HG02885 (cell line): Measurements from ENCODE around the gene CHST11.
A peak's percentile ranks its signal among the peaks of the same experiment; 100 is the strongest.

Experiments
- ATAC-seq: cut with Tn5 transposase; IDR thresholded peaks from one replicate; pipeline ENCODE4 v1.9.1; 2021; ENCODE audit warnings: mild to moderate bottlenecking; ENCODE audit not compliant: unreplicated experiment, poor library complexity

The CHST11 gene

DNA sequence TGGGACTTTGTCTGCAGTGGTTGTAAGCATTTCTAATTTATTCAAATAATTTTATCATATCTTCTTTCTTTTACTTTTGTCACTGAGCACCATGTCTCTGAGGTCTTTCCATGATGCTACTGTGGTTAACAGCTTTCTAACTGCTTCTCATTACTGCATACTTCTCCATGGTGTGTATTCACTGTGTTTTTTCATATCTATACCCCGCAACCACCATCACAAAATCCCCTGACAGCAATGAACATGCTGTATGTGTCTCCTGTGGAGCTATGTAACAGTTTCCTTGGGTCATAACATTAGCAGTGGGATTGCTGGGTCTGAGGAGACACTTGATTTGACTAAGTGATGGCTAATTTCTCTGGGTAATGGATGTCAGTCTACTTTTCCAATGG is 29.2 kb upstream of the CHST11 start:
- ATAC-seq: no peak

DNA sequence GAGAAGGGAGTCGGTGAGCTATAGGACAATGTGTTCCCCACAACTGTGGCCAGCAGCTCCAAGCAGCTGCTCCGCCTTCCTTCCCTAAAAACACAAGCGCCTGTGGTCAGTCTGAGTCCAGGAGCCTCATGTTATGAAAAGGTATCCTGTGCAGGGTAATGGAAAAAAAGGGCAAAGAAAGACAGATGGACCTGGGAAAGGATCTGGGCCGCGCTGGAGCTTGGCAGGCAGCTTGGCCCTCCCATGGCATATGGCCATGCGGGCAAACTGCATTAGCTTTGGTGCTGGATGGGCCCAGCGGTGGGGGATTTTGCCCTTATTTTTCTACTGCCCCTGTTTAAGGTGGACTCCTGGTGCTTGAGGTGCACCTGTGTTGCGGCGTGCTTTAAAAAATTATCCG is 23.7 kb upstream of the CHST11 start:
- ATAC-seq: no peak

DNA sequence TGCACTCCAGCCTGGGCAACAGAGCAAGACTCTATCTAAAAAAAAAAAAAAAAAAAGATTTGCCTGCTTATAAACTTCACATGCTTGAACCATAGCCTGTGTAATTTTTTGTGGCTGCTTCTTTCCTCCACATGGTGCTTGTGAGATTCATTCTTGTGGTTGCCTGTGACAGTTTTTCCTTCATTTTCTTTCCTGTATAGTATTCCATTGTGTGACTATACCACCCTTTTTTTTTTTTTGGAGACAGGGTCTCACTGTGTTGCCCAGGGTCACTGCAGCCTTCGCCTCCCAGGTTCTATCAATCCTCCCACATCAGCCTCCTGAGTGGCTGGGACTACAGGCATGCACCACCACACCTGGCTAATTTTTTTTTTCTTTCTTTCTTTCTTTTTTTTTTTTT is 22.6 kb upstream of the CHST11 start:
- ATAC-seq: no peak

DNA sequence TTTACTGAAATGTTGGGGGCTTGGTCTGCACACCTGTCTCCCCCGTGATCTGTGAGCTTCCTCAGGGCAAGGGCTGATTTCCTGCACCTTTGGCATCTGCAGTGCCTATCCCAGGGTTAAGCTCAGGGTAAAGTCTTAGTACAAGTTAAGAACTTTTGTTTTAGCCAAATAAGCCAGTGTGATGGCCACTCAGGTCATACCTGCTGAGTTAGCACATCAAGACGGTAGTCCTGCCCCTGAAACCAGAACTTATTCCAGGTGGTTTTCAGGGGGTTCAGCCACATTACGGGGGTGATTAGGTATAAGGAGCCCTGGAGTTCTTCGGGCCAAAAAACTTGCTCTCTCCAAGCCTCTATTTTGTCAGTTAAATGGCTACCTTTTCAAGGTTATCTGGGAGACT is 21.6 kb upstream of the CHST11 start:
- ATAC-seq: no peak

DNA sequence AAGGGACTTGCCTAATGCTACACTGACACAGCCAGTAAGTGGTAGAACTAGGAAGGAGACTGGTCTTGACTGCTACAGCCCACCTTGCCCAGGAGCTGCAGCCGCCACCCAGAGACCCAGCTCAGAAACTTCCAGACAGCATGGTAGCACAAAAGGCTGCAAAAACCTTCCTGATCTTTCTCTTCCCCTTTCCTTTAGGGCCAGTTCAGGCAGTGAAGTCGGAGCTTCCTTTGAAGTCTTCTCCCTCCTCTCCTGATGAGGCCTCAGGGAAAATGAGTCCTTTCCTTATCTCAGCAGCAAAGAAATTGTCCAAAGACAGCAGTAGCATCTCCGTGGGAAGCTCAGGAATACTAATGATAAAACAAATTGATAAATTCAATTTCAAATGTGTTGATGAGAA is 21.0 kb upstream of the CHST11 start:
- no peak for ATAC-seq

DNA sequence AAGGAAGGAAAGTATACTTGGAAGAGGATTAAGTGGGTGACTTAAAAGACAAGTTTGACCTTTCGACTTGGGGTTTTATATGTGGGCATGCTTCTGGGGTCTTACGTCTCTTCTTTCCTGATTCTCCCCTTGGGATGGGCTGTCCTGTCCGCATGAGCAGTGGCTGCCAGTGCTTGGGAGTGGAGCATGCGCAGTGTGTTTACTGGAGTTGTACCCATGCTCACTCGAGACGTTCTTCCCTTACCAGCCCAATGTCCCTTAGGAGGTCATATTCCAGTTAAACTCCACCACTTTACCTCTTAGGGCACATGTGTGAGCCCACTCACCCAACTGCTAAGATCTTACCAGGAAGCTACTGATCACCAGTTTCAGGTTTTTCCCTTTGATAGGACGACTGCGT is 20.0 kb upstream of the CHST11 start:
- ATAC-seq: no peak

DNA sequence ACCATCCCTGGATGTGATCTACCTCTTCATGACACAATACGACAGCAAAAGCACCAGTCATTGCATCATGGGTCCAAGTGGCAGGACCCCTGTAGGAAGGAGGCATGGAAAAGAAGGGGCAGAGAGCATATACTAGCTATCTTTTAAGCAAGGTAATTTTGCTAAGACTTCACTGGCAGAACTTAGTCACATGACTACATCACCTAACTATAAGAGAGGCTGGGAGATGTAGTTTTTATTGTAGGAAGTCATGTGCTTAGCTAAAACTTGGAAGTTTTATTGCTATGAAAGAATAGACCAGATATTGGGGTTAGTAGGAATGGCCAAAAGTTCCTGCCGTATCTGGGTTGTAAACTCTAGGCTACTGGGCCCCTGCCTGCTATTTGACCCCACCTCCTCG is 18.6 kb upstream of the CHST11 start:
- ATAC-seq: no peak

DNA sequence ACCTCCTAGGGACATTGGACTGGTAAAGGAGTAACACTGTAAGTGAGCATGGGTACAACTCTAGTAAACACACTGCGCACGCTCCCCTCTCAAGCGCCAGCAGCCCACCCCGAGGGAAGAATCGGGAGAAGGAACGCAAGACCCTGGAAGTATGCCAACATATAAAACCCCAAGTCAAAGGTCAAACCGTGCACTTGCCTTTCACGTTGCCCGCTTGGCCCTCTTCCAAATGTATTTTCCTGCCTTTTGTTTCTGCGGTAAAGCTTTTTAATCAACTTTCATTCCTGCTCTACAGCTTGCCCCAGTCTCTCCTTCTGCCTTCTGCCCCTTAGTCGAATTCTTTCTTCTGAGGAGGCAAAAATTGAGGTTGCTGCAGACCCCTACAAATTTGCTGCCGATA is 17.6 kb upstream of the CHST11 start:
- ATAC-seq: no peak

DNA sequence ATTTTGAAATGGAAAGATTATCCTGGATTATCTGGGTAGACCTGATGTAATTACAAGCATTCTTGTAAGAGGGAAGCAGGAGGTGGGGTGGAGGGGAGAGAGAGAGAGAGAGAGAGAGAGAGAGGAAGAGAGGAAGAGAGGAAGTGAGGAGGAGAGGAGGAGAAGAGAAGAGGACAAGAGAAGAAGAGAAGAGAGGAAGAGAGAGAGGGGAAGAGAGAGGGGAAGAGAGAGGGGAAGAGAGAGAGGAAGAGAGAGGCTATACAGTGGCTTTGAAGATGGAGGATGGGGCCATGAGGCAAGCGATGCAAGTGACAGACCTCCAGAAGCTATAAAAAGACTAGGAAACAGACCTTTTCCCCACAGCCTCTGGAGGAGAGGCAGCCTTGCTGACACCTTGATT is 13.7 kb upstream of the CHST11 start:
- ATAC-seq: no peak

DNA sequence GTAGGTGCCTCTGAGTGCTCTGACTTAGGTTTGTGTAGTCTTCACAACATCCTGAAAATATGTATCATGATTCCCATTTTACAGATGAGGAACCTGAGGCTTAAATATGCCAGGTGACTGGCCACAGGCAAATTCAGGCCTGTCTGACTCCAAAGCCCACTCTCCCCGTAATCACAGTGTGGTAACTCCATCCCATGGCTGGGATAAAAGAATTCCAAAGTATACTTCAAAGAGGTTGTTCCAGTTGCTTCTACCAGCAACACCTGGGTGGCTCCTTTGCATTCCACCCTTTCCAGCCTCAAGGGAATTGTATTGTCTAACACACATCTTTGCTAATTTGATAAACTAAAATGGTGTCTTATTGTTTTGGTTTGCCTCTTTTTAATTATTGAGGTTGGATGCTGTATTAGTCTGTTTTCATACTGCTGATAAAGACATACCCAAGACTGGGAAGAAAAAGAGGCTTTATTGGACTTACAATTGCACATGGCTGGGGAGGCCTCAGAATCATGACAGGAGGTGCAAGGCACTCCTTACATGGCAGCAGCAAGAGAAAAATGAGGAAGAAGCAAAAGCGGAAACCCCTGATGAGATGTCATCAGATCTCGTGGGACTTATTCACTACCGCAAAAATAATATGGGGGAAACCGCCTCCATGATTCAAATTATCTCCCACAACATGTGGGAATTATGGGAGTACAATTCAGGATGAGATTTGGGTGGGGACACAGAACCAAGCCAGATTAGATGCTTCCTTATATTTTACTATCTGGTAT is 9.9 kb upstream of the CHST11 start:
- ATAC-seq: no peak

DNA sequence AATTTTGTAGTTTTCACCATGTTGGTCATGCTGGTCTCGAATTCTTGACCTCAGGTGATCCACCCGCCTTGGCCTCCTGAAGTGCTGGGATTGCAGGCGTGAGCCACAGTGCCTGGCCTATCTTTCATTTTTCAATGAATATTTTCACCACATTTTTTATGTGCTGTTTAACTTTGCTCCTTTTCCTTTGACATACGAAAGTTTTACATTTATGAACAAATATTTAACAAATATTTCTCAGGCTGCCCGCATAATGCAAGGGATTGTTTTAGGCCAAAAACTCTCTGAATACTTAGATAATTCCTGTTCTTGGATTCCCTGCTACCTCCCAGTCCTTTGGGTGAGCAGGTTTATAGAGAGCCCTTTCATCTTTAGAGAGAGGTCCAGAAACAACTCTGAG is 8.7 kb upstream of the CHST11 start:
- no peak for ATAC-seq

DNA sequence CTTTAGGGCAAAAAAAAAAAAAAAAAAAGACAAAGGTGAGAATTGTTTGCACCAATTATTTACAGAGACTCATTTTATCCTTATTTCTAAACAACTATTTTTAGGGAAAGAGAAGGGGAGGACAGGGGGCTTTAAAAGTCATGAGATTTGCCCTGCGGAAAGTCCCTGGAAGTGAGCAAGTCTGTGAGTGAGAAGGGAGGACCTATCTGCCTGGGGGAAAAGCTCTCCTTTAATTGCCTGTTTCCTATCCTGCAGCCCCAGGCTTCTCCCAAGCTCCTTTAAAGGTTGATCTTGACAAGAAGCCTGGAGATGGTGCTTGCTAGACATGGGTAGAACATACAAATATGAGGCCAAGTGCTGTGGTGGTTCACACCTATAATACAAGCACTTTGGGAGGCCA is 8.3 kb upstream of the CHST11 start:
- no peak for ATAC-seq

DNA sequence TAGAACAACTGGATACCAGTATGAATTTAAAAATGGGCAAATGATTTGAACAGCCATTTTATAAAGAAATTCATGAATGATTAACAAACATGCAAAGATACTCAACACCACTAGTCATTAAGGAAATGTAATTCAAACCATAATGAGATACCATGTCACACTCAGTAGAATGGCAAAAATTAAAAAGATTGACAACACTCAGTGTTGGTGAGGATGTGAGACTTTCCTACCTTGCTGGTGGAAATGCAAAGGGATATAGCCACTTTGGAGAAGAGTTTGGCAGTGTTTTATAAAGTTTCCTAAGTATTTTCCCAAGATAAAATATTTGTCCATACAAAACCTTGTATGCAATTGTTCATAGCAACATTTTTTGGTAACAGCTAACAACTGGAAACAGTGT is 6.0 kb upstream of the CHST11 start:
- ATAC-seq: no peak

DNA sequence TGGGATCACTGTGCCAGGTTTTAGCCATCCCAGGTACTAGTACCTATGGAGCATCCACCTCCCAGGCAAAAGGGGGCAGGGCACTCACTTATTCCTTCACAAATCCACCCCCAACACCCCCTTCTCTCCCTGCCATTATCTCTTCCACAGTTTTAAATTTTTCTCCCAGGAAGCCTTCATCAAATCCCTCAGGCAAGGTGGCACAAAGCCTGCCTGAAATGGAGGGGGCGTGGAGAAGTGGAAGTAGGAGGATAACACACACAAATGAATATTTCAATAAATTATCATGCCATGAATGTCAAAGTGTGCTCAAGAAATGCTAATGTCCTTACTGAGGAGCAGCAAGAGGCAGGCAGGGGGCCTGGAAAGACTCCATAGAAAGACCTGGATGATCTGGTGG is 4.7 kb upstream of the CHST11 start:
- ATAC-seq: no peak

DNA sequence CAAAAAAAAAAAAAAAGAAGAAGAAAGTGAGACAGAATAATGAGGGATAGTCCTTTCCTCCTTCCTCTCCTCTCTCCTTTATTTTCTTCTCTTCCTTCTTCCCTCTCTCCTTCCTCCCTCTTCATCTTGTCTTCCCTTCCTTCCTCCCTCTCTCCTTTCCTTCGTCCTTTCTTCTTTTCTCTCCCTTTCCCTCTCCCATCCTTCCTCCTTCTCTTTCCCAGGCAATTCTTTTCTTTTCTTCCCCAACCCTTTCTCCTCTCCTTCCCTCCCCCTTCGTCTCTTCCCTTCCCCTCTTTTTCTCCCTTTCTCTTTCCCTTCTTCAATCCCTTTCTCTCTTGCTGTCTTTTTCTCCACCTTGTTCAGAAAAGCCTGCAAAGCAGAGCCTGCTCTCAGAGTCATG is 3.6 kb upstream of the CHST11 start:
- ATAC-seq: no peak

DNA sequence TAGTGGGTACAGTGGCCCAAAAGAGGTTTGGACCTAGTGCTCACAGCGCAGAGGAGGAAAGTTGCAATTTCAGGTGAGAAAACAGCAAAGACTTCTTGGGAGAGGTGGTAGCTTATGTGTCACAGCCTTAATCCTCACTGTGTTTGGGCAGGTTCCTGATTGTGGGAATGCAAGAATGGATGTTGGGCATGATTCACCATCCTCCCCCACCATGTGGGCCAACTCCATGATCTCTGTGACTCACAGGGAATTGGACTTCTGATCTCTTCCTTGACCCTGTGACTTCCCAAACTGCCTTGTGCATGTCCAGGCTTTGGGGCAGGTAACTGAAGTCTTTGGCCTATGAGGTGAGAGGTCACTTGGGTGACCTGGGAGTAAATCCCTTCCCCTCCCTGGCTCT is 1.8 kb upstream of the CHST11 start:
- no peak for ATAC-seq

DNA sequence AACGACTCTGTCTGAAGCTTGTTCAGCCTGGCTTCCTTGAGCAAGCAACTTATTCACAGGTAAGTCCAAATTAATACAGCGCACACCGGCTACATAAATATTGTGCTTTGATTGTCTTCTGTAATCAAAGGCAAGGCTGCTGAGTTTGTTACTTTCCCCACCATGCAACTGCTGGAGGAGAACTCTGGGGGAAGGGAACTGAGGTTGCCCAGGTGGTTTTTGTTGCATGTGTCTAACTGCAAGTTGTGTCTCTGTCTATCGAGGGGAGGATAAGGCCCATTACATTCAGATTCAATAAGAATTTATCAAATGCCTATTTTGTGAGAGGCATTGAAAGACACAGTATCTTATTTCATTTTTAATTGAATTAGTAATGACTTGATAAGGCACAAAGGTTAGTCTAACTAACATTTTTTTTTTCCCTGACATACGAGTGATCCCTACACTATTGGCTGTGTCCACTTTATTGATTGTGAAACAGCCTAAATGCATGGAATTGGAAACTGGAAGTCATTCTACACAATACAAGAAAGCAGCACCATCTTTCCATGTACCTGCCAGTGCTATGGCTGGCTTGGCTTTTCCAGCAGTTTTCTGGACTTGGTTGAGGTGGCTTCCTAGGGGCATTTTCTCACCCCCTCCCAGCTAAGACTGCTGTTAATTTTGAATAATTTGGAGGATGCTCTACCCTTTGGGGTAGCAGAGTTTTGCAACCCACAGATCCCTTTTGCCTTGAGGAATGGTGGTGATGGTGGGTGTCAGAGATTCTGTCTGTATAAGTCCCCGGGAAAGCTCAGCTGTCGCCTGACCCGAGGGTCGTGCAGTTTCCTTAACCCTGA is 951 bp upstream of the CHST11 start:
- ATAC-seq: no peak

DNA sequence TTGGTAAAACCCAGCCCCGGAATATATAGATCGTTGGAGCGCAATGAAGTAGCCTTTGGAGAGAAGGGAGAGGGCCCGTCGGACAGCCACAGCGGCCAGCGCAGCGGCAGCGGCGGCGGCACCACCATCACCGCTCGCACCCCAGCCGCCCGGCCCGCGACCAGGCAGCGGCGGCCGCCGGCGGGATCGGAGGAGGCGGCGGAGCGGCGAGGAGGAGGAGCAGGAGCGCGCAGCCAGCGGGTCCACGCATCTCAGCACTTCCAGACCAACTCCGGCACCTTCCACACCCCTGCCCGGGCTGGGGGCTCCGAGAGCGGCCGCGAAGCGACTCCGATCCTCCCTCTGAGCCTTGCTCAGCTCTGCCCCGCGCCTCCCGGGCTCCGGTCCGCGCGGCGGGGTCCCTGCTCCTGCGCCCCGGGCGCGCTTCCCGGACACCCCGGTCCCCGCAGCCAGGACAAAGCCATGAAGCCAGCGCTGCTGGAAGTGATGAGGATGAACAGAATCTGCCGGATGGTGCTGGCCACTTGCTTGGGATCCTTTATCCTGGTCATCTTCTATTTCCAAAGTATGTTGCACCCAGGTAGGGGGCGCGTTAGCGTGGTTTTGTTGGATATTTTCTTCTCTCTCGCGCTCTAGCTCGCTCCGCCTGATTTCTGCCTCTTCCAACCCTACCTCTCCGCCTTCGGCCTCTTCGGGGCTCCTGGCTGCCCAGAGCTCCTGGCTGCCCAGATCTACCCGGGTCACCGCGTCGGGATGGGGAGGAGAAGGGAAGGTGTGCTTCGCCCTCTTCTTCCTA is 400 bp downstream of the CHST11 start:
- peak; percentile 27 for ATAC-seq

DNA sequence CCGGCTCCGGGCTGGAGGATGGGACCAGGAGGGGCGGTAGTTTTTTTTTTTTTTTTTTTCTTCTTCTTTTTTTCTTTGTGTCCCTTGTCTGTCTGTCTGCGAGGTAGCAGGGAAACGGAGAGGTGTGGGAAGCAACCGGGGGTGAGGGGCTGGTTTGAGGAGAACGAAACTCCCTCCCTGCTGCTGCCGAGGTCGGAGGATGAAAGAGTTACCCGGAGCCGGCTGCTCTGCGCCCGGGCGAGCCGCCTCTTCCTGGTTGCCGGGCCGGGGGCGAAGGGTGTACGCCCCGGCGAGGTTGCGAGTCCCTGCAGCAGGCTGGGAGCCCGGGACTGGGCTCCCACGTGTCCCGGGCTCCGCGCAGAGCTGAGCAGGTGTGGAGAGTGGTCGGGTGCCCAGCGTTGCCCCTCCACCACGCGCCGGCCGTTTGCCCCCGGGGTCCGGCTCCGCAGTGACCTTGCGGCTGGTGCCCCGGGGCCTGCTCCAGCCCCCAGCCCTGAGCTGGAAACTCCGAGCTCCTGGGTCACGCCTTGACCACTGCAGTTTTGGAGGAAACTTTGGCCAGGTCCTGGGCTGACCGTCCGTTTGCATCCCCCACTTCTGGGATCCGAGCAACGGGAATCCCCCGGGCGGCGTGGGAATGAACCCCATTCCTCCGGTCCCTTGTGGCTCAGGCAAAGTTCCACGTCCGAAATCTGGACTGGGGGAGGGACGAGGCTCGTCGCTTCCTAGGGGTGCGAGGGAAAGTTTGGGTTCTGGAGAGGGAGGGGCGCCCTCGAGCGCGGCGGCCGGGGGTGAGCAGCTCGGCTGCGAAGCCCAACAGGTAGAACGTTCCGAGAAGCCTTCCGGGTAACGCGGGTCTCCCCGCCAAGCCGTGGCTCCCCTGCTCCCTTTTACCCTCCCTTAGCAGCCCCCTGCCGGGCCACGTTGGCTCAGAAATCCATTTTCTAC is 1.3 kb downstream of the CHST11 start:
- ATAC-seq: no peak
